Amygdala (tissue), 56 donors: Measurements from ENCODE around the gene KIF4A.
A peak's percentile ranks its signal among the peaks of the same experiment; 100 is the strongest.

Experiments used
- DNase-seq, 56 donors: peaks; one replicate each; lab custom pipeline; 2025; lab: John Stamatoyannopoulos, UW

KIF4A gene

DNA sequence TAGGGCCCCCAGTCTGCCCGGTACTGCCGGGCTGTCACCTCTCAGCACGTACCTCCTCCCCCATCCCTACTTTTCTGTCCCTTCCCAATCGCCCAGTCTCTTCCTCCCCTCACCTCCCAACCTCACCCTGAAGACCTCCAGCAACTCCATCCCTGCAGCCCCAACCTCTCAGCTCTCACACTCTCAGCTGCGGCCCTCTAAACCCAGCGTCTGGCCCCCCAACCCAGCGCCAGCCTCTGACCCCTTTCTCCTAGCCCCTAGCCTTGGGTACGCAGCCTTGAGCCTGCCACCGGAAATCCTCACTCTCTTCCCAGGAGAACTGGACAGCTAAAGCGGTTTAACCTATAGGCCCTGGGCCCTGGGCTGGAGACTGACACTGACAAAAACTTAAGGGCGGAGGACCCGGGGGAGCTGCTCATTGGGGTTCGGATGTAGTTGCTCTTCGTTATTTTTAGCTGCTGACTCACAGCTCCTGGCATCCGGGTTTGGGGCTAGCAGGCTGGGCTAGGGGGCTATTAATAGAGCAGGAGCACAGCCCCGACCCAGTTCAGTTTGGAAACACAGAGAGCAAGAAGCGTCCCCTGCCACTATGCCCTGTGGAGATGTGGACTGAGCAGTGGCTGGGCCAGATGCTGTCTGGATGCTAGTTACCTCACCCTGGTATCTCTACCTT, 145.1 kb downstream of the KIF4A start:
- peak in 2 of 56 donors; percentile 14 to 23 for DNase-seq

GRCh38 chrX:70436343-70436742, 146.4 kb downstream of the KIF4A start:
- DNase-seq: peak in 4 of 56 donors; percentile 6 to 19 (median 10)

DNA sequence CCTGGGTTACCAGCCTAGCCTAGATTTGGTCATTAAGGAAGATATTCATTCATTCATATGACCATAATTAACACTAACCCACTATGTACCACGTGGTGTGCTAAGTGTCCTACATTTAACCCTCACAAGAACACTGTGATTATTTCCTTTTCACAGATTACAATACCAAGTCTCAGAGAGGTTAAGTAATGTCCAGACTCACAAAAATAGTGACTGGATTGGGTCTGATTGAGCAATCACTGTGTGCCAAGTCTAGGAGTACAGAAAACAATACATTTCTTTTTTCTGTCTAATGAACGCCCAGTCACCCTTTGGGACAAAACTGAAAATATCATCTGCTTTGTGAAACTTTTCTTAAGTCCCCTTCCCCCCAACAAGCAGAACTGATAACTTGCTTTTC, 147.1 kb downstream of the KIF4A start:
- DNase-seq: no peak

GRCh38 chrX:70437921-70438665, 148.2 kb downstream of the KIF4A start:
- DNase-seq: no peak

DNA sequence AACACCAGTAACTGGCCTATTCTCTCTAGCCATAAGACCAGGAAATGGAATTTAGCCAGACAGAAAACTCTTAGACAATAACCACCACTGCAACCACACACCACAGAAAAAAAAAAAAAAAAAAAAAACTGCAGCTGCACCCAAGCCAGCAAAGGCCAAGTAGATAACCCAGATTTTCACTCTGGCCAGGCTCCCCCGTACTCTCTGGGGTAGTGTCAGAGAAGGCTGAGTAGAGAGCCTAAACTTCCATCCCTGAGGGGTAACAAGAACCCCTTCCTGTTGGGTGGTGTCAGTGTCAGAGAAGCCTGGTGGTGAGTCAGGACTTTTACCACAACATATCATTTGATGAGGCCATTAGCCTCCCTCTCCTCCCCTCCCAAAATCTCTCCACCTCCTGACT, 149.1 kb downstream of the KIF4A start:
- no peak for DNase-seq

DNA sequence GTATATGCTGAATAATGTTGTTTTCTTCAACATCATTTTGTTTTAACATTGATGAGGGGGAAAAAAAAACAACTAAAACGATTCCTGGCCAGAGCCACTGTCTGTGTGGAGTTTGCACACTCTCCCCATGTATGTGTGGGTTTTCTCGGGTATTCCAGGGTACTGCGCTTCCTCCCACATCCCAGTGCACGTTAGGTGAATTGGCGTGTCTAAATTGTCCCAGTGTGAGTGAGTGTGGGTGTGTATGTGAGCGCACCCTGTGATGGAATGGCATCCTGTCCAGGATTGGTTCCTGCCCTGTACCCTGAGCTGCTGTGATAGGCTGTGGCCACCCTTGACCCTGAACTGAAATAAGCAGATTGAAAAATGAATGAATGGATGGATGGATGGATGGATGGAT, 152.3 kb downstream of the KIF4A start:
- DNase-seq: no peak

DNA sequence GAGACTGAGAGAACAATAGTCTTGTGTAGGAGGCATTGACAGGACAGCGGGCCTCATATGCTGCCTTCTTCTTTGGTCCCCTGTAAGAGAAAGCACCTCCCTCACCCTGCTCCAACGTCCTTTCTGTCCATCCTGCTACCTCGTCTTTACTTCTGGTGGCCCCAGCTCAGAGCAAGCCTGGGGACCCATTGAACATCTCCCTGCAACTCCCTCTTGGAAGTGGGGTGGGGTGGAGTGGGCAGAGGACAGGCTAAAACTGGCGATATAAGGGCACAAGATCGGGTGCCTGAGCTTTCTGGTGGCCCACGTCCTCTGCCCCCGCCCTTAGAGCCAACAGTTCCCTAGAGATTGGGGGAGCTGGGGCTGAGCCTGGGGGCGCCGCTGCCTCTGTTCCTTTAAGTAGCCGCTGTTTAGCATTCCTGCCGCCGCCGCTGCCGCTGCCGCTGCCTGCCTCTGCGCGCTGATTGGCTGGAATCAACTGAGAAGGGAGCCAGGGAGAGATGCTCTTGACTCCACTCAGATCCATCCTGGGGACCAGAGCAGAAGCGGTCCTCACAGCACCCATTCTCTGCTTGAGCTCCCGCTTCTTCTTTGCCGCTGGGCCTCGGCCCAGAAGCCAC, 154.5 kb downstream of the KIF4A start, which contains the start of gene DLG3:
Gene DLG3 (plus strand): TSS at position 510 of the 620 bp plus-strand sequence. CDS start 367 bp downstream, outside the sequence.
- DNase-seq: peak in 53 of 56 donors; percentile 1 to 79 (median 38)

GRCh38 chrX:70444946-70445656, 155.2 kb downstream of the KIF4A start:
- DNase-seq: peak in 2 of 56 donors; percentile 29 to 46

DNA sequence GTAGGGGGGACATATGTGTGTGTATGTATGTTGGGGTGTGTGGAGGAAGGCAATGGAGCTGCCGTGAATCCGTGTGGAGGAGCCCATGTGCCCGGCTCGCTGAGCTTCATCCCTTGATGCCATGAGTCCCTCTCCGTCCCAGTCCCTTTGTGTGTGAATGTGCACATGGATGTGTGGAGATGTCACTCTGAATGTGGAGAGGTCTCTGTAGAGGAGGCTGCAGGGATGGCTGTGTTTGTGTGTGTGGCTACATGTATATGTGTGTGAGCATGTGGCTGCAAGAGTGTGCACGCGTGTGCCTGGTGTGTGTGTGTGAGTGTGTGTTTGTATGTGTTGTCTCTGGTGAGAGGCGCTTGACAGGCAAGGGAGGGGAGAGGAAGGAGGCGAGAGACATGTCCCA, 156.0 kb downstream of the KIF4A start:
- DNase-seq: peak in 1 of 56 donors; percentile 4

DNA sequence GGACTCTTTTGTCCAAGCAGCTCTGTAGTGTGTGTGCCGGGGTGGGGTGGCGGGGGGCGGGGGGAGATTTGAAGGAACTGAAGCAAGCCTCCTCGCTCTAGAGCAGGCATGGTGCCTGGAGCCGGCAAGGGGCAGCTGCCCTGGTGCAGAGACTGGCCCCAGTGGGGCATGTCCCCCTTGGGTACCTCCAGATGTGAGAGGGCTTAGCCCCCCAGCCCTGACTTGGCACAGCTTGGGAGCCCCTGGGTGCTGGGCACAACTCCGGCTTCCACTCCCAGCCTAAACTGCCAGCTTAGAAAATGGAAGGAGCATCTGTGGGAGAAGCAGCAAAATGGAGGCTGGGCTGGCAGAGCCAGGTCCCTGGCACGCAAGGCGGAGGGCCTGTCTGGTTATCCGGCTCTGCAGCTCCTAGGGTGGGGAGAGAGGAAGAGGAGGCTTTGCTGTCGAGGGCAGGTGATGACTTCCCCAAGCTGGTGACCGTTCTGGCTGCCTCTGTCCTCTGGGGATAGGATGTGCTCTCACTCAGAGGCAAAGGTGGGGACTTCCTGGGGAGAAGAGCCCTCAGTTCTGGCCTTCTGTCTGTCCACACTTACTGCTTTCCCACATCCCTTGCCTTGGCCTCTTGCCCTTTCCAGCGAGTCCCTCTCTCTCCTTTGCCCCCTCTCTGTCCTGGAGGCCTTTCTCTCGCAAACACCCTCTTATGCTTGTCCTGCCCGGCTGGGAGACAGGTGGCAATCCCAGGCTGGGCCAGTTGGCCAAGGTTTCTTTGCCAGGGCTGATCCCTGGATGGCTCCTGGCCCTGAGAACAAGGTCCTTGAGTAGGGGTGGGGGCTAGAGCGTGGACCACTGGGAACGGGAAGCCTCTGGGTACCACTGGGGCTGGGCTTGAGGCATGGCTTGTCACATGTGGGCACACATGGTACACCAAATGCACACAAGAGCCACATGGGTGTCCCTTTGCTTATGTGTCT, 156.8 kb downstream of the KIF4A start:
- no peak for DNase-seq

DNA sequence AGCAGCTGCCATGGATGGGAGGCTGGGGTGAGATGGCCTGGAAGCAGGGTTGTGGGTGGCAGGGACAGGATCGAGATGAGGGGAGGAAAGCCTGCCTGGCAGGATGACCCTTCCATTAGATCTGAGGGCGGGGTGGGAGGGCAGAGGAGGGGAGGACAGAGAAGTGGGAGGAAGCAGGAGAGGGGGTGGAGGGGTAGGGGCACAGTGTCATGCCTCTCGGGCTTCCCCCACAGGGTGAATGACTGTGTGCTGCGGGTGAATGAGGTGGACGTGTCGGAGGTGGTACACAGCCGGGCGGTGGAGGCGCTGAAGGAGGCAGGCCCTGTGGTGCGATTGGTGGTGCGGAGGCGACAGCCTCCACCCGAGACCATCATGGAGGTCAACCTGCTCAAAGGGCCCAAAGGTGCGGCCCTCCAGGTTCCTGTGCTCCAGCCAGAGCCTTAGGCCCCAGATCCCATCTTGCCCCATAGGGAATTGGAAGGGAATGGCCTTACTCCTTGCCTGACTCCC, 159.6 kb downstream of the KIF4A start:
- DNase-seq: no peak

DNA sequence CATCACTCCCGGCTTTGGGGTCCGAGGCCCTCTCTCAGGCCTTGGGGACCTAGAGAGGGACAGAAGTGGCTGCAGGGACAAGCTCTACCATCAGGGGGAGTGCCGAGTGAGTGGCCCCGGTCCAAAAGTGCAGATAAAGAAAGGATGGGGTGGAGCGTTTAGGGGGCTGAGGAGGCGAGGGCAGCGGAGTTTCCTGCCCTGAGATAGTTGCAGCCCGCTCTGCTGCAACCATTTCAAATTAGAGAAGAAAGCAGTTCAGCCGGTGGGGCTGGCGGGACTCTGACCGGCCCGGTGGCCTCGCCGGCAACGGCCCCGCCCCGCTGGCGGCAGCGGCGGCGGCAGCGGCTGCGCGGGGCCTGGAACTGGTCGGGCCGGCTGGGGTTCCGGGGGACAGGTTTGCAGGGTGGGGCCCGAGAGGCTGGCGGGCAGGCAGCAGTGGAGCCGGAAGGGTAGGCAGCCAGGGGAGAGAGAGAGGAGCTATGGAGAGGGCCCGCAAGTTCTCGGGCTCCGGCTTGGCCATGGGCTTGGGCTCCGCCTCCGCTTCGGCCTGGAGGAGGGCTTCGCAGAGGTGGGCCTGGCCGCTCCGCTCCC, 162.3 kb downstream of the KIF4A start:
- DNase-seq: peak in 17 of 56 donors; percentile 1 to 44 (median 18)

DNA sequence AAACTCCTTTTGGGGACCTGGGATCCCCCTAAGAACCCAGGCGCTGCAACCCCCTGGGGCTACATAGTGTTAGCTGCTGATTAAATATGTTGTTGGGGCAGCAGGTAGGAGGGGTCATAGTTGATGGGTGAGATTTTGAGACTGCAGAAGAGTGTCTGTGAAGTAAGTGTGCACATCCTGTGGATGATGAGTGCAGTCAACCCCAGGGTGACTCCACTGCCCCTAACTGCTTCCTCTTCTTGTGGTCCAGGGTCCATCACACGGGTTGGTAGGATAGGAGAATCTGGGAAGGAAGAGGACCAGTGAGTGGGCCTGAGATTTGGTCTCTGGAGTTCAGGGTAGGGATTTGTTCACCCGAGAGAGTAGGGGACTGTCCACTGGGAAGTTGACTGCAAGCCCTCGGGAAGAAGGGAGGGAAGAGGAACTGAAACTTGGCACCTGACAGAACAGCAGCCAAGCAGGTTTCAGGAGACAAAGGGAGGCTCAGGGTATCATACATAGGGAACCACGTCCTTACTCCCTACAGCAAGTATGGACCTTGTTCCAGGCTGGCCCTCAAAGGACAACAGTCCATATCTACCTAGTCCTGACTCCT, 163.2 kb downstream of the KIF4A start:
- DNase-seq: no peak

DNA sequence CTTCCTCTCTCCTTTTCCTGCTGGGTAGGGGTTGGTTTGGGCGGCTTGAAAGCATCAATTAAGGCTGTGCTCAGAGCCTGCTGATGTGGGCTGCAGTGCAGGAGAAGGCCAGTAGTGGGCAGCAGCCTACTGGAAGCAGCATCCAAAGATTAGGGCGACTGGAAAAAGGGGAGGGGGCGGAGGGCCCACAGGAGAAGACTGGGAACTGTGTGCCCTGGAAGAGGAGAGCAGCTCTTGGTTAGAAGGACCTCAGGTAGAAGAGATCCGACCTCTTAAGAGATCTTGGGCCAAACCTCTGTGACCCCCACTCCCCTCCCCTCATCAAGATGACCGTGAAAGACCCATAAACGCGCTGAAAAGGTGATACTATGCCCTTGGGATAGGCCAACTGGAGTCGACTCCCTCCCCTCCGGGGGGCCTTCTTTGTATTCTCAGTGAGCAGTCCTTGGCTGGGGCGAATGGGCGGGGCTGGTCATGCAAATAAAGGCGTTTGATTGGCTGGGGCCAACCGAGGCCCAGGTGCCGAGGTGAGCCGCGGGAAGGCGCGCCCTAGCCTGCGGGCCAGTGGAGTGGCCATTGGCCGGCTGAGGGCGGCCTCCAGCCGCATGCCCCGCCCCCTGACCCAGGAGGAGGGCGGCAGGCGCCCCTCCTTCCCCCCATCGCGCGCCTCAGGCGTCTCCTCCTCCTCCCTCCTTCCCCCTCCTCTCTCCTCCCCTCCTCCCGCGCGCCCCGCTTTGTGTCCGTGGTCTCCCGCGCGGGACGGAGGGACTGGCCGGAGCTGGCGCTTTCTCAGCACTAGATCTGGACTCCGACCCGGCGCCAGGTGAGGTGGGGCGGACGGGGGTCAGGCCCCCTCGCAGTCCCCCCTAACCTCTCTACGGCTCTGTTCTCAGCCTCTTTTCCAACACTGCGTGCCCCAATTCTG, 164.8 kb downstream of the KIF4A start:
- DNase-seq: peak in 14 of 56 donors; percentile 2 to 58 (median 10)

DNA sequence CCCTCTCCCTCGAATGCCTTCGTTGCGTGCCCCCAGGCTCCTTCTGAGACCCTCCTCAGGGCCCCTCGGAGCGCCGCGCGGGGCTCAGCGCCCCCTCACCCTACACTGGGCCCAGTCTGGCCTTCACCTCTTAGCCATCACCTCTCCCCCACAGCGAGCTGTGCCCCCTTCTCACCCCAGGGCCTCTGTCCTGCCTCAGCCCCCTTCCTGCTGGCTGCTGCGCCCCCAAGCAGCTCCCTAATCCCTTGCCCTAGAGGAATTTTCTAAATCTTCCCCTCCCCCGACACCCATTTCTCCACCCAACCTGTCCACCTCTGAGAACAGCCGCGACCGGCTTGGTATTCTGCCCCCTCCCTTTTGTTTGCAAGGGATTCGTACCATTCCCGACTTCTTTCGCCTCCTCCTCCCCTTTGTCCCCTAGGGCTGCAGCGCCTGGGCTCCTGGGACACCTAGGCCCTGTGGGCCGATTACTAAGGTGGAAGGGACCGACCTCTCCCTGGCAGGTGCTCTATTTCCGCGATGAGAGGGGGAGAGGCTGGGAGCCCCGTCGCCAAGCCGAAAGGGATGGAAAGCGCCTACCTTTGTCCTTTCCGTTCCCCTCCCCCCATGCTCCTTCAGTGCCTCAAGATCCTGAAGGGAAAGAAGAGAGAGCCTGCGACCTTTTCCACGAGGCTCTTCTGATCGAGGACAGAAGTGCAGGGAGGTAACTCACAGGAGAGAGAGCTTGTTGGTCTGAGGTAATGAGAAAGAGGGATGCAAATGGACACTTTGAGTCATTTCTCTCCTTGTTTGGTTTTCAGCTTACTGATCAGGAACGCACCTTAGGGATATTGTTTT, 165.7 kb downstream of the KIF4A start:
- DNase-seq: no peak

GRCh38 chrX:70456256-70456655, 166.4 kb downstream of the KIF4A start:
- DNase-seq: no peak

GRCh38 chrX:70461026-70461425, 171.1 kb downstream of the KIF4A start:
- DNase-seq: no peak
